Omental fat pad (tissue), 4 donors: ENCODE measurements around the gene MC1R. TPM values are rescaled to one million over a fixed set of nuclear protein-coding genes. Genes with fewer than 3 reads are reported as not detected.
A peak's percentile ranks its signal among the peaks of the same experiment; 100 is the strongest.

Experiments used
- ATAC-seq: fragments of 150-250 bp; one replicate; pipeline ENCODE4 v1.9.1; 2016; ENCODE audit warnings: mild to moderate bottlenecking, moderate library complexity; ENCODE audit not compliant: low FRiP score
- DNase-seq: peaks from one replicate; pipeline ENCODE4 v3.0.0-alpha.2; 2019; ENCODE audit warnings: low spot score
- CTCF ChIP-seq, 3 donors: fragments of 450-650 bp; IDR thresholded peaks; one replicate each; pipeline ENCODE4 v1.5.1; 2016 to 2017; ENCODE audit warnings: antibody characterized with exemption in 3 of 3, mild to moderate bottlenecking in 3 of 3, moderate library complexity in 2 of 3
- total RNA-seq, 4 donors: library from RNA; depleted of rRNA; stranded (reverse); fragments of >200 nt; gene quantifications; one replicate each; pipeline ENCODE4 v1.1.0, GENCODE V29; 2016

MC1R gene
- total RNA-seq, 4 donors from 2014 or later: 2.5 to 7.4 (median 6.0) TPM

GRCh38 chr16:89922884-89923639 lies 4.4 kb downstream of the MC1R start, which contains the start of gene TUBB3:
TUBB3 (plus strand) TSS chr16:89923342; CDS start chr16:89923402, 60 bp downstream.
- ATAC-seq (peak; percentile 51), DNase-seq (no peak)
- TF ChIP-seq CTCF (IDR thresholded peaks at IDR 0.05): no peak

GRCh38 chr16:89923640-89924296 lies 5.1 kb downstream of the MC1R start:
- DNase-seq: no peak
- no peak for TF ChIP-seq CTCF (IDR thresholded peaks at IDR 0.05)
- no peak for ATAC-seq

- ATAC-seq: no peak
- no peak for TF ChIP-seq CTCF (IDR thresholded peaks at IDR 0.05)
- no peak for DNase-seq
These were observed 5.7 kb downstream of the MC1R start for GRCh38 chr16:89924297-89924924.

GRCh38 chr16:89924925-89925307 lies 6.3 kb downstream of the MC1R start:
- ATAC-seq (no peak), DNase-seq (no peak)
- TF ChIP-seq CTCF (IDR thresholded peaks at IDR 0.05): no peak

GRCh38 chr16:89925596-89926079 lies 7.0 kb downstream of the MC1R start:
- ATAC-seq (peak; percentile 1), DNase-seq (no peak)
- TF ChIP-seq CTCF (IDR thresholded peaks at IDR 0.05): no peak

- TF ChIP-seq CTCF (IDR thresholded peaks at IDR 0.05): no peak
- ATAC-seq (no peak), DNase-seq (no peak)
These were observed 12.7 kb downstream of the MC1R start for GRCh38 chr16:89931305-89931896.
